ENCODE results near the gene INKA1. TPM values are rescaled to one million over a fixed set of nuclear protein-coding genes. Genes with fewer than 3 reads are reported as not detected.
A peak's percentile ranks its signal among the peaks of the same experiment; 100 is the strongest.

The INKA1 gene
- total and polyA plus RNA-seq, 9 of the 15 experiments (the other 6 are each of a cell fraction or from before 2014, with no cell fraction given) = 0.55 to 13.9 (median 6.7) TPM

DNA sequence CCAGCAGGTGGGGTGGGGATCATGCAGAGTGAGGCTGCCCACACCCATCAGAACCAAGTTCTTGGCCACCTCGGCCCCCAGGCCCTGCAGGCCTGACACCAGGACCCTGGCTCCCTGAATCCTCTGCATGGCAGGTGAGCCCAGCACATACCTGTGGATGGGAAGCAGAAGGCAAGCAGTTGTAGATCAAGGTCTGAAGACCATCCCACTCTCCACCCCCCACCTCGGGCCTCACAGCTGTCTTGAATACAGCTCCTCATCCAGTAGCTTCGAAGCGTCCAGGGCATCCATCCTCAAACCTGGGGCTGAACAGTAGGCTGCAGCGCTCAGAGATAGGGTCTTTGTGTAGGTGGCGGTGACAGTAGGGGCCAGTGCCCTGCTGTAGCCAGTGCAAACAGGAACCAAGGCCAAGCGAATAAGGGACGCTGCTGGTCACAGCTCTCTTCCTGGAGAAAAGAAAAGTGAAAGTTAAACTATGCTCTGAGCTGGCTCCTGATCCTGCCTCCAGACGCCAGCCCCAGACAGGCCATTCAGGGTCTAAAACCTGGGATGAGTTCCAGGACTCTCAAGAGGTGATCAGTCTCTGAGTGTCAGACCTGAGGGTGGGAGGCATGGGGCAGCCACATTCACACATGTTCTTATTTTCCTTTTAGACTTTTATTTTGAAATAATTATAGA lies 10.6 kb downstream of the INKA1 start, which contains the start of gene UBA7 (continued):
- no peak for TF ChIP-seq RREB1 (CRISPR knock-in tag; IDR thresholded peaks at IDR 0.05)
- TF ChIP-seq ZNF263 (CRISPR knock-in tag; IDR thresholded peaks at IDR 0.05; ENCODE audit: borderline replicate concordance) = no peak
- TF ChIP-seq PHF20 (IDR thresholded peaks at IDR 0.05; ENCODE audit: partially characterized antibody) = peak; percentile 21
- no peak for TF ChIP-seq KHSRP (IDR thresholded peaks at IDR 0.05)
- TF ChIP-seq, protein P1, sequence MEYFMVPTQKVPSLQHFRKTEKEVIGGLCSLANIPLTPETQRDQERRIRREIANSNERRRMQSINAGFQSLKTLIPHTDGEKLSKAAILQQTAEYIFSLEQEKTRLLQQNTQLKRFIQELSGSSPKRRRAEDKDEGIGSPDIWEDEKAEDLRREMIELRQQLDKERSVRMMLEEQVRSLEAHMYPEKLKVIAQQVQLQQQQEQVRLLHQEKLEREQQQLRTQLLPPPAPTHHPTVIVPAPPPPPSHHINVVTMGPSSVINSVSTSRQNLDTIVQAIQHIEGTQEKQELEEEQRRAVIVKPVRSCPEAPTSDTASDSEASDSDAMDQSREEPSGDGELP (CRISPR knock-in tag; IDR thresholded peaks at IDR 0.05; ENCODE audit: borderline replicate concordance) = peak; percentile 49; the same call in 1 of the 2 replicates
- TF ChIP-seq ZBTB9 (CRISPR knock-in tag; IDR thresholded peaks at IDR 0.05) = no peak
- no peak for TF ChIP-seq ZNF232 (CRISPR knock-in tag; IDR thresholded peaks at IDR 0.05)
- TF ChIP-seq, protein P2, sequence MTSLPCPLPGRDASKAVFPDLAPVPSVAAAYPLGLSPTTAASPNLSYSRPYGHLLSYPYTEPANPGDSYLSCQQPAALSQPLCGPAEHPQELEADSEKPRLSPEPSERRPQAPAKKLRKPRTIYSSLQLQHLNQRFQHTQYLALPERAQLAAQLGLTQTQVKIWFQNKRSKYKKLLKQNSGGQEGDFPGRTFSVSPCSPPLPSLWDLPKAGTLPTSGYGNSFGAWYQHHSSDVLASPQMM (CRISPR knock-in tag; IDR thresholded peaks at IDR 0.05) = no peak
- TF ChIP-seq ZNF324 (CRISPR knock-in tag; IDR thresholded peaks at IDR 0.05) = no peak
- no peak for TF ChIP-seq ZSCAN32 (CRISPR knock-in tag; IDR thresholded peaks at IDR 0.05)
- TF ChIP-seq CBFA2T3 (IDR thresholded peaks at IDR 0.05) = no peak
- TF ChIP-seq ZNF586 (CRISPR knock-in tag; conservative IDR thresholded peaks at IDR 0.05) = no peak
- no peak for TF ChIP-seq ZNF444 (CRISPR knock-in tag; IDR thresholded peaks at IDR 0.05)
- TF ChIP-seq, protein P3, sequence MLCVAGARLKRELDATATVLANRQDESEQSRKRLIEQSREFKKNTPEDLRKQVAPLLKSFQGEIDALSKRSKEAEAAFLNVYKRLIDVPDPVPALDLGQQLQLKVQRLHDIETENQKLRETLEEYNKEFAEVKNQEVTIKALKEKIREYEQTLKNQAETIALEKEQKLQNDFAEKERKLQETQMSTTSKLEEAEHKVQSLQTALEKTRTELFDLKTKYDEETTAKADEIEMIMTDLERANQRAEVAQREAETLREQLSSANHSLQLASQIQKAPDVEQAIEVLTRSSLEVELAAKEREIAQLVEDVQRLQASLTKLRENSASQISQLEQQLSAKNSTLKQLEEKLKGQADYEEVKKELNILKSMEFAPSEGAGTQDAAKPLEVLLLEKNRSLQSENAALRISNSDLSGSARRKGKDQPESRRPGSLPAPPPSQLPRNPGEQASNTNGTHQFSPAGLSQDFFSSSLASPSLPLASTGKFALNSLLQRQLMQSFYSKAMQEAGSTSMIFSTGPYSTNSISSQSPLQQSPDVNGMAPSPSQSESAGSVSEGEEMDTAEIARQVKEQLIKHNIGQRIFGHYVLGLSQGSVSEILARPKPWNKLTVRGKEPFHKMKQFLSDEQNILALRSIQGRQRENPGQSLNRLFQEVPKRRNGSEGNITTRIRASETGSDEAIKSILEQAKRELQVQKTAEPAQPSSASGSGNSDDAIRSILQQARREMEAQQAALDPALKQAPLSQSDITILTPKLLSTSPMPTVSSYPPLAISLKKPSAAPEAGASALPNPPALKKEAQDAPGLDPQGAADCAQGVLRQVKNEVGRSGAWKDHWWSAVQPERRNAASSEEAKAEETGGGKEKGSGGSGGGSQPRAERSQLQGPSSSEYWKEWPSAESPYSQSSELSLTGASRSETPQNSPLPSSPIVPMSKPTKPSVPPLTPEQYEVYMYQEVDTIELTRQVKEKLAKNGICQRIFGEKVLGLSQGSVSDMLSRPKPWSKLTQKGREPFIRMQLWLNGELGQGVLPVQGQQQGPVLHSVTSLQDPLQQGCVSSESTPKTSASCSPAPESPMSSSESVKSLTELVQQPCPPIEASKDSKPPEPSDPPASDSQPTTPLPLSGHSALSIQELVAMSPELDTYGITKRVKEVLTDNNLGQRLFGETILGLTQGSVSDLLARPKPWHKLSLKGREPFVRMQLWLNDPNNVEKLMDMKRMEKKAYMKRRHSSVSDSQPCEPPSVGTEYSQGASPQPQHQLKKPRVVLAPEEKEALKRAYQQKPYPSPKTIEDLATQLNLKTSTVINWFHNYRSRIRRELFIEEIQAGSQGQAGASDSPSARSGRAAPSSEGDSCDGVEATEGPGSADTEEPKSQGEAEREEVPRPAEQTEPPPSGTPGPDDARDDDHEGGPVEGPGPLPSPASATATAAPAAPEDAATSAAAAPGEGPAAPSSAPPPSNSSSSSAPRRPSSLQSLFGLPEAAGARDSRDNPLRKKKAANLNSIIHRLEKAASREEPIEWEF (CRISPR knock-in tag; IDR thresholded peaks at IDR 0.05) = no peak

Data from K562 (cell line).